ENCODE measurements around the gene TRABD2A. TPM values are rescaled to one million over a fixed set of nuclear protein-coding genes. Genes with fewer than 3 reads are reported as not detected.

Gene TRABD2A, protein sequence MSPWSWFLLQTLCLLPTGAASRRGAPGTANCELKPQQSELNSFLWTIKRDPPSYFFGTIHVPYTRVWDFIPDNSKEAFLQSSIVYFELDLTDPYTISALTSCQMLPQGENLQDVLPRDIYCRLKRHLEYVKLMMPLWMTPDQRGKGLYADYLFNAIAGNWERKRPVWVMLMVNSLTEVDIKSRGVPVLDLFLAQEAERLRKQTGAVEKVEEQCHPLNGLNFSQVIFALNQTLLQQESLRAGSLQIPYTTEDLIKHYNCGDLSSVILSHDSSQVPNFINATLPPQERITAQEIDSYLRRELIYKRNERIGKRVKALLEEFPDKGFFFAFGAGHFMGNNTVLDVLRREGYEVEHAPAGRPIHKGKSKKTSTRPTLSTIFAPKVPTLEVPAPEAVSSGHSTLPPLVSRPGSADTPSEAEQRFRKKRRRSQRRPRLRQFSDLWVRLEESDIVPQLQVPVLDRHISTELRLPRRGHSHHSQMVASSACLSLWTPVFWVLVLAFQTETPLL
- polyA plus RNA-seq (2013, experiment 1 of 2): 6.6 TPM
- 6.3 TPM for polyA plus RNA-seq (2013, experiment 2 of 2)

DNA sequence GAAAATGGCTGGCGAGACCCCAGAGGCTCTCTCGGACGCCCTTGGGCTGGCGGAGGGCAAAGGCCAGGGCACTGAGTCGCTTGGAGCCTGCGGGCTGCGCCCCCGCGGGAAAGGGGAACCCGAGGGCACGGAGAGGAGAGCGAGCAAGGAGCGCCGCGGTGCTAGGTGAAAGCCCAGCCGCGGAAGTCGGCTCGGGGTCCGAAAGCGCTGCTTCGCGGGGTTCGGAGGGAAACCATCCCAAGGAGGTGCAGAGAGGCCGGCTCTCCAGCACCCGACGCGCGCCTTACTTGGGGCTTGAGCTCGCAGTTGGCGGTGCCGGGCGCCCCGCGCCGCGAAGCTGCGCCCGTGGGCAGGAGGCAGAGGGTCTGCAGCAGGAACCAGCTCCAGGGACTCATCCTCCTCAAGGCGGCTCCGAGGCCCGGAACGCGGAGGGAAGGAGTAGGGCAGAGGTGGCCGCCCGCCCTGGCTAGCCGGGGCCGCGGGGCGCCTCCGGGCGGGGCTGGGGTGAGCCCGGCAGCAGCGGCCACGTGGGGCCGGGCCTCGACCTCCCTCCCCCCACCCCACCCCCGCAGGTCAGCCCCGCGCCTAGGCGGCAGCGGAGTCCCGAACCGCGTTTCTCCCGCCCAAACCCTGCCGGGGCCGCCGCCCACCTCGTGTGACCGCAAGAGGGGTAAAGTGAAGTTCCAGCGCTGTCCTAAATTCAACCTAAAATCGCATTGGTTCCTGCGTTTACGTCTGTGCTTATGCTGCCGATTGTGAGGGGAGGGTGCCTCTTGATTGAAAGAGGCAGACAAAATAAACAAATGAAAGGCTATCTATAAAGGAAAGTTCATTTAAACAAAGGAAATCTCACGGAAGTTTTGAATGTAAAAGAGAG is at the start of gene TRABD2A:
Gene TRABD2A, minus strand, starts transcription at position 440 of the 877 bp plus-strand sequence. Its CDS starts 45 bp downstream, at position 395.
- no peak within 1 kb of the TSS for H3K4ac ChIP-seq (ENCODE audit: low read depth in 1 of 2, low read length in 2 of 2)
- peak; percentile 28 for DNase-seq
- peak within 1 kb of the TSS; percentile 35 to 38 for H3K23ac ChIP-seq (ENCODE audit: low read length in 2 of 2)
- no peak within 1 kb of the TSS for H3K27ac ChIP-seq (ENCODE audit: low read length, poor library complexity, severe bottlenecking)
- no peak within 1 kb of the TSS for H4K91ac ChIP-seq (ENCODE audit: low read length)
- peak within 1 kb of the TSS; percentile 66 to 67 for H3K18ac ChIP-seq (ENCODE audit: low read depth in 1 of 2, low read length in 2 of 2)
- H3K36me3 ChIP-seq (ENCODE audit: control insufficient read depth in 1 of 2, insufficient read depth in 2 of 2, low read depth in 1 of 2, low read length in 2 of 2): no peaks in the 10 kb centered on the region
- H3K4me1 ChIP-seq (ENCODE audit: control insufficient read depth, insufficient read depth, low read depth, low read length): peaks cover 21% of the 10 kb centered on the region
- H2BK120ac ChIP-seq (ENCODE audit: low read depth, low read length): no peak within 1 kb of the TSS
- peak within 1 kb of the TSS in 1 of 2 experiments; percentile 29 for H2BK12ac ChIP-seq (ENCODE audit: low read length in 2 of 2)
- peaks cover 8 to 16% of the 10 kb centered on the region in 2 experiments for H3K27me3 ChIP-seq (ENCODE audit: control insufficient read depth in 1 of 2, insufficient read depth in 1 of 2, low read length in 2 of 2)
- H3K14ac ChIP-seq (ENCODE audit: low read length in 2 of 2): peak within 1 kb of the TSS in 1 of 2 experiments; percentile 53
- no peak within 1 kb of the TSS for H2BK15ac ChIP-seq (ENCODE audit: low read depth, poor library complexity, severe bottlenecking)
- peak within 1 kb of the TSS; percentile 67 for H4K8ac ChIP-seq (ENCODE audit: low read length)
- no peaks in the 10 kb centered on the region for H3K9me3 ChIP-seq (ENCODE audit: control insufficient read depth, low read length)
- no peak within 1 kb of the TSS for H2BK5ac ChIP-seq (ENCODE audit: low read depth, low read length, poor library complexity, severe bottlenecking)
- H2AFZ ChIP-seq (ENCODE audit: low read depth, low read length): no peak within 1 kb of the TSS
- peak within 1 kb of the TSS; percentile 64 to 83 for H3K4me3 ChIP-seq (ENCODE audit: insufficient read depth in 1 of 2, low read depth in 1 of 2, low read length in 2 of 2)
- H3K9ac ChIP-seq (ENCODE audit: low read length): peak within 1 kb of the TSS; percentile 80
- H3K4me2 ChIP-seq (ENCODE audit: low read length, poor library complexity, severe bottlenecking): peak within 1 kb of the TSS; percentile 99
- H3K79me1 ChIP-seq (replicated peaks; ENCODE audit: low read length, poor library complexity, severe bottlenecking): no peaks in the 10 kb centered on the region
- no peak within 1 kb of the TSS for H2AK5ac ChIP-seq (ENCODE audit: low read length, severe bottlenecking)
- WGBS: under 1% methylated on average over 68 of the region's 77 CpGs

DNA sequence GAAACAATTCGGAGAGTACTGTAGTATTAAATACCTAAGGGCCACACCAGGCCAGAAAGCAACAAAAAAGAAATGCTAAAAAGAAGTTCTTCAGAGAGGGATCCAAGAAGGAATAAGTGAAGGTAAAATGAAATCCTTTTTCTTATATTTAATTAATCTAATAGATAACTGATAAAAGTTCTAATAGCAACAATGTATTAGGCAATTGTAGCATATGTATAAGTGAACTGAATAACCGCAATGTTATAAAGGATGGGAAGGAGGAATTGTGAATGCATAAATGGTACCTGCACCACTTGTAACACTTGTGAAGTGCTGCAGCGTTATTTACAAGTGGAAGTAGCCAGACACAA is 46.4 kb upstream of the TRABD2A start:
- peak overlapping the region; percentile 56 for H3K9ac ChIP-seq (ENCODE audit: low read length)
- H3K4ac ChIP-seq (ENCODE audit: low read depth in 1 of 2, low read length in 2 of 2): no peak overlapping the region
- no peaks in the 10 kb centered on the region for H3K36me3 ChIP-seq (ENCODE audit: control insufficient read depth in 1 of 2, insufficient read depth in 2 of 2, low read depth in 1 of 2, low read length in 2 of 2)
- 77% methylated on average over 2 of the region's 3 CpGs for WGBS
- no peak overlapping the region for H2BK120ac ChIP-seq (ENCODE audit: low read depth, low read length)
- H2BK12ac ChIP-seq (ENCODE audit: low read length in 2 of 2): no peak overlapping the region
- no peak overlapping the region for H2BK15ac ChIP-seq (ENCODE audit: low read depth, poor library complexity, severe bottlenecking)
- H2AK5ac ChIP-seq (ENCODE audit: low read length, severe bottlenecking): no peak overlapping the region
- no peak overlapping the region for H2BK5ac ChIP-seq (ENCODE audit: low read depth, low read length, poor library complexity, severe bottlenecking)
- no peak overlapping the region for H3K23ac ChIP-seq (ENCODE audit: low read length in 2 of 2)
- no peaks in the 10 kb centered on the region for H3K79me1 ChIP-seq (replicated peaks; ENCODE audit: low read length, poor library complexity, severe bottlenecking)
- no peak overlapping the region for H3K4me2 ChIP-seq (ENCODE audit: low read length, poor library complexity, severe bottlenecking)
- no peak overlapping the region for H3K18ac ChIP-seq (ENCODE audit: low read depth in 1 of 2, low read length in 2 of 2)
- peaks cover 10% of the 10 kb centered on the region for H3K4me1 ChIP-seq (ENCODE audit: control insufficient read depth, insufficient read depth, low read depth, low read length)
- H3K9me3 ChIP-seq (ENCODE audit: control insufficient read depth, low read length): no peaks in the 10 kb centered on the region
- H3K4me3 ChIP-seq (ENCODE audit: insufficient read depth in 1 of 2, low read depth in 1 of 2, low read length in 2 of 2): peak overlapping the region in 1 of 2 experiments; percentile 84
- H3K27me3 ChIP-seq (ENCODE audit: control insufficient read depth in 1 of 2, insufficient read depth in 1 of 2, low read length in 2 of 2): no peaks in the 10 kb centered on the region
- no peak overlapping the region for H4K91ac ChIP-seq (ENCODE audit: low read length)
- no peak overlapping the region for H3K14ac ChIP-seq (ENCODE audit: low read length in 2 of 2)
- no peak for DNase-seq
- H2AFZ ChIP-seq (ENCODE audit: low read depth, low read length): no peak overlapping the region
- no peak overlapping the region for H3K27ac ChIP-seq (ENCODE audit: low read length, poor library complexity, severe bottlenecking)
- no peak overlapping the region for H4K8ac ChIP-seq (ENCODE audit: low read length)

DNA sequence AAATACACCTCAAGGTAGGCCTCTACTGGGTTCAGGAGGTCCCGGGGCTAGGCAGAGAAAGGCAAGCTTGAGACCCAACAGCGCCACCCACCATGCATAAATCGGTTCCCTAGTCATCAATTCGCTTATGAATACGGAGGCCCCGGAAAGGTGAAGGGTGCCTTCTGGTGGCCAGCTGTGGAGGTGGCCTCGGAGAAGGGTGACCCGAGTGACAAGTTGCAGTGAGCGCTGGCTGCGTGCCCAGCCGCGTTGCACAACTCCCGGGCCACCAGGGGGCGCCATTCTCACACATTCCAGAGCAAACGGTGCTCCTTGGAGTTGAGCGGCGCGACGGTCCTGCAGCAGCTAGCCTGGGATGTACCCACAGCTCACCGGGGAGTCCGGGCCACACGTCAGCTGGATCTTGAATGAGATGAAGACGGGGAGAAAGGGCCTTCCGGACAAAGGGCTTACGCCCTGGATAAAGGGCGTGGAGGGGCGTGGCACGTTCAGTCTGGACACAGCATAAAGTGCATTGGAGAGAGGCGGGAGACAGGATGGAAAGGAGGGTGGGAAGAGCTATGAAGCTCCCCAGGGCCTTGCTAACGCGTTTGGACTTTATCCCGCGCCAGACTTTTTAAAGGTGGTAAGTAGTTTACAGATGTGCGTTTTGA is 45.0 kb upstream of the TRABD2A start:
- no peaks in the 10 kb centered on the region for H3K9me3 ChIP-seq (ENCODE audit: control insufficient read depth, low read length)
- H3K4ac ChIP-seq (ENCODE audit: low read depth in 1 of 2, low read length in 2 of 2): no peak overlapping the region
- H2AFZ ChIP-seq (ENCODE audit: low read depth, low read length): peak overlapping the region; percentile 18
- peak overlapping the region in 1 of 2 experiments; percentile 31 for H2BK12ac ChIP-seq (ENCODE audit: low read length in 2 of 2)
- no peaks in the 10 kb centered on the region for H3K36me3 ChIP-seq (ENCODE audit: control insufficient read depth in 1 of 2, insufficient read depth in 2 of 2, low read depth in 1 of 2, low read length in 2 of 2)
- peaks cover 10% of the 10 kb centered on the region for H3K4me1 ChIP-seq (ENCODE audit: control insufficient read depth, insufficient read depth, low read depth, low read length)
- peak overlapping the region in 1 of 2 experiments; percentile 84 for H3K4me3 ChIP-seq (ENCODE audit: insufficient read depth in 1 of 2, low read depth in 1 of 2, low read length in 2 of 2)
- H2BK15ac ChIP-seq (ENCODE audit: low read depth, poor library complexity, severe bottlenecking): no peak overlapping the region
- H3K23ac ChIP-seq (ENCODE audit: low read length in 2 of 2): no peak overlapping the region
- no peak overlapping the region for H3K14ac ChIP-seq (ENCODE audit: low read length in 2 of 2)
- H3K4me2 ChIP-seq (ENCODE audit: low read length, poor library complexity, severe bottlenecking): peak overlapping the region; percentile 37
- H2BK120ac ChIP-seq (ENCODE audit: low read depth, low read length): no peak overlapping the region
- peak; percentile 84 for DNase-seq
- no peak overlapping the region for H2BK5ac ChIP-seq (ENCODE audit: low read depth, low read length, poor library complexity, severe bottlenecking)
- no peaks in the 10 kb centered on the region for H3K79me1 ChIP-seq (replicated peaks; ENCODE audit: low read length, poor library complexity, severe bottlenecking)
- peak overlapping the region; percentile 56 for H3K9ac ChIP-seq (ENCODE audit: low read length)
- peak overlapping the region in 1 of 2 experiments; percentile 66 for H3K18ac ChIP-seq (ENCODE audit: low read depth in 1 of 2, low read length in 2 of 2)
- no peak overlapping the region for H4K8ac ChIP-seq (ENCODE audit: low read length)
- 5% methylated on average over 33 of the region's 34 CpGs for WGBS
- no peak overlapping the region for H3K27ac ChIP-seq (ENCODE audit: low read length, poor library complexity, severe bottlenecking)
- H4K91ac ChIP-seq (ENCODE audit: low read length): no peak overlapping the region
- no peaks in the 10 kb centered on the region for H3K27me3 ChIP-seq (ENCODE audit: control insufficient read depth in 1 of 2, insufficient read depth in 1 of 2, low read length in 2 of 2)
- no peak overlapping the region for H2AK5ac ChIP-seq (ENCODE audit: low read length, severe bottlenecking)

All from mesenchymal stem cell (in vitro differentiated cells and primary cell).